ENCODE data around the gene FAM186B. TPM values are rescaled to one million over a fixed set of nuclear protein-coding genes. Genes with fewer than 3 reads are reported as not detected.
A peak's percentile ranks its signal among the peaks of the same experiment; 100 is the strongest.

Gene FAM186B
- total and polyA plus RNA-seq, 12 donors: 0.04 to 1.5 (median 0.66) TPM

DNA sequence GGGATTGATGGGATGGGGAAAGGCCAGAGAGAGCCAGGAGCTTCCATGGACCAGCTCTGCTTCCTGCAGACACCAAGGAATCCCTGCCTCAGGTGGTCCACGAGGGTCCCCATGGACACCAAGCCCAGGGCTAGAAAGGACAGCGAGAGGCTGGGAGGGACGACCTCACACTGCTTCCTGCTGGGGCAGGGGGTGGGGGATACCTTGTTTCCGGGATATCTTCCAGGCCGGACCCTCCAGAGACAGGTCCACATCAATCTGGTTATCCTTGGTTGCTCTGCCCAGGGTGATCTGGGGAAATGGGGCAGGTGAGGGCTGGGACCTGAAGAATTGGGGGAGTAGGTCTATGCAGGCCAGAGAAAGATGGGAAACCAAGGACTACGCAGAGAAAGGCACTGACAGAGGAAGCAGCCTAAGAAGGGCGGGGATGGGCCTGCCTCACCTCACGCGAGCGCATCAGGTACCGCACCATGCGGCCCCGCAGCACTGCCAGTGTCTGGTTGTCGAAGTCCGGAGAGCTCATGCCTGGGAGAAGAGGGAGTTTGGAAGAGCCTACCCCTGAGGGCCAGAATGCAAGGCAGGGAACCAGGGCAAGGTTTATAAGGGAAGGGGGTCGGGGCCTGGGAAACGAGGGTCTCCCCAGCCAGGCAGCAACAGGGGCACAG lies 46.3 kb downstream of the FAM186B start:
- WGBS, 2 donors: 92 to 95% methylated on average over 17 of the region's 17 CpGs
- TF ChIP-seq CTCF (IDR thresholded peaks at IDR 0.05): no peak
- Histone ChIP-seq H3K4me3 (no peak overlapping the region), H3K27ac (no peak overlapping the region), H3K9me3 (no peaks in the 10 kb centered on the region), H3K4me1 (peaks cover 0 to 6% (median 1%) of the 10 kb centered on the region in 9 donors), H3K27me3 (no peaks in the 10 kb centered on the region), H3K36me3 (peaks cover 4 to 85% (median 60%) of the 10 kb centered on the region in 9 donors)
- intact Hi-C loops (cut with DNase I): no loop called here
- no peak for ATAC-seq
- no peak for DNase-seq

- H3K4me3 ChIP-seq: no peak overlapping the region
- no peaks in the 10 kb centered on the region for H3K9me3 ChIP-seq
- 76 to 83% methylated on average over 13 of the region's 13 CpGs for WGBS, 2 donors
- DNase-seq (no peak), ATAC-seq (no peak)
- no peak for TF ChIP-seq CTCF (IDR thresholded peaks at IDR 0.05)
- H3K27me3 ChIP-seq: no peaks in the 10 kb centered on the region
- intact Hi-C loops (cut with DNase I): no loop called here
- peaks cover 0 to 2% (median 0%) of the 10 kb centered on the region in 9 donors for H3K4me1 ChIP-seq
- H3K27ac ChIP-seq: peak overlapping the region in 2 of 10 donors; percentile 13 to 21
- H3K36me3 ChIP-seq: peaks cover 4 to 79% (median 55%) of the 10 kb centered on the region in 9 donors
Measured at GRCh38 chr12:49558526-49558925, 46.9 kb downstream of the FAM186B start.

DNA sequence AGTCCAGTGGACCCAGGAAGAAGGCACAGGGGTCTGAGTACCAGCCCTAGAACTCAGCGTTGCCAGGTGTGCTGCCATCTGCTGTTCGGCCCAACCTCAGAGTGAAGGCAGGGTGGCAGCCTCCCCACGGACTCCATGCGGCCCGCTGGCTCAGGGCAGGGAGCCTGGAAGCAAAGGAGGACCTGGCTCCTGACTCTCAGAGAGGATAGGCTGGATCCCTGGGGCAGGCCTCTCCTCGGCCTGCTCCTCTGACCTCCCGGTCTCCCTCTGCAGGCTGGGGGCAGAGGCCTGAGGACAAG lies 47.6 kb downstream of the FAM186B start:
- DNase-seq: no peak
- H3K27me3 ChIP-seq: no peaks in the 10 kb centered on the region
- peaks cover 0 to 5% (median 0%) of the 10 kb centered on the region in 9 donors for H3K4me1 ChIP-seq
- peak in 6 of 9 donors; percentile 9 to 44 (median 29) for TF ChIP-seq CTCF (IDR thresholded peaks at IDR 0.05)
- peak; percentile 9 to 49 (median 28) for ATAC-seq
- intact Hi-C loops (cut with DNase I): no loop called here
- peaks cover 4 to 73% (median 48%) of the 10 kb centered on the region in 9 donors for H3K36me3 ChIP-seq
- 69 to 74% methylated on average over 7 of the region's 7 CpGs for WGBS, 2 donors
- peak overlapping the region in 3 of 10 donors; percentile 13 to 22 (median 21) for H3K27ac ChIP-seq
- H3K4me3 ChIP-seq: no peak overlapping the region
- no peaks in the 10 kb centered on the region for H3K9me3 ChIP-seq

- H3K36me3 ChIP-seq: peaks cover 2 to 67% (median 43%) of the 10 kb centered on the region in 9 donors
- no peaks in the 10 kb centered on the region for H3K27me3 ChIP-seq
- H3K9me3 ChIP-seq: no peaks in the 10 kb centered on the region
- no peak for TF ChIP-seq CTCF (IDR thresholded peaks at IDR 0.05)
- H3K4me1 ChIP-seq: peaks cover 0 to 10% (median 2%) of the 10 kb centered on the region in 9 donors
- DNase-seq (no peak), ATAC-seq (peak in 1 of 8 donors; percentile 9)
- H3K4me3 ChIP-seq: no peak overlapping the region
- intact Hi-C loops (cut with DNase I): no loop called here
- 85 to 87% methylated on average over 18 of the region's 18 CpGs for WGBS, 2 donors
- peak overlapping the region in 3 of 10 donors; percentile 13 to 22 (median 21) for H3K27ac ChIP-seq
Measured at GRCh38 chr12:49557187-49557916, 48.1 kb downstream of the FAM186B start.

Data from heart right ventricle (tissue), 16 donors.